HCT116 (cell line): Measurements from ENCODE around the gene TRPM1. TPM values are rescaled to one million over a fixed set of nuclear protein-coding genes. Genes with fewer than 3 reads are reported as not detected.

Experiments used
- ATAC-seq: fragments of 200-7000 bp; cut with Tn5 transposase; 2 replicates; pipeline ENCODE4 v1.9.1; 2020; ENCODE audit warnings: mild to moderate bottlenecking, moderate library complexity
- BruUV-seq: library from RNA; stranded (reverse); fragments of 400-500 nt; replicated peaks from 2 replicates; lab custom pipeline; 2021; lab: Mats Ljungman, UMichigan
- CTCF ChIA-PET: fragments of 300-600 bp; sonication (Branson Sonifier 250); formaldehyde crosslinking; loops from one replicate; lab custom pipeline; 2021; ENCODE audit warnings: antibody characterized with exemption; lab: Charles Lee
- POLR2A ChIA-PET: fragments of 300-600, 350-600 bp; sonication (Branson Sonifier 250); formaldehyde crosslinking; loops from one replicate; lab custom pipeline; 2021; ENCODE audit warnings: antibody characterized with exemption; lab: Charles Lee
- RAD21 ChIA-PET, 2 experiments: fragments of 300-600 bp; sonication (Branson Sonifier 250); formaldehyde crosslinking; loops; one replicate each; lab custom pipeline; 2023; ENCODE audit warnings: low total read pairs in 2 of 2; ENCODE audit not compliant: uncharacterized antibody in 2 of 2, unreplicated experiment in 2 of 2, low non-redundant PET in 1 of 2; lab: Charles Lee
- DNase-seq: peaks from one replicate; pipeline ENCODE4 v3.0.0-alpha.2; 2010; ENCODE audit warnings: low read depth, low spot score
- H2AFZ ChIP-seq: fragments of 200-600 bp; shearing (Covaris generic), sonication (generic); 2 replicates; pipeline ENCODE4 v1.6.1; 2017; ENCODE audit warnings: low read depth, mixed run types, mixed read lengths, antibody characterized with exemption, low read length; ENCODE audit not compliant: poor library complexity, severe bottlenecking
- H3K27ac ChIP-seq: 2 replicates; pipeline ENCODE4 v1.5.1; 2012; ENCODE audit warnings: low read depth, low read length
- H3K27me3 ChIP-seq: fragments of 200-600 bp; sonication (generic); 2 replicates; pipeline ENCODE4 v1.6.1; 2016; ENCODE audit warnings: mixed run types, low read length, mixed read lengths; ENCODE audit not compliant: insufficient read depth
- H3K36me3 ChIP-seq, 2 experiments: fragments of 200-500 bp in 1 of 2; fragments of 200-600 bp in 1 of 2; sonication (Bioruptor generic) in 1 of 2; sonication (generic) in 1 of 2; 2 replicates each; pipeline versions ENCODE4 v1.5.1 to v1.6.1; 2014 to 2016; ENCODE audit warnings: low read length in 2 of 2, inconsistent platforms in 1 of 2, mixed read lengths in 1 of 2, mixed run types in 1 of 2; ENCODE audit not compliant: insufficient read depth in 2 of 2, control insufficient read depth in 1 of 2
- H3K4me1 ChIP-seq, 2 experiments: fragments of 200-600 bp in 1 of 2; sonication (generic) in 1 of 2; 2 replicates each; pipeline versions ENCODE4 v1.5.1 to v1.6.1; 2012 to 2017; ENCODE audit warnings: low read length in 2 of 2, inconsistent platforms in 1 of 2, mild to moderate bottlenecking in 1 of 2, mixed read lengths in 1 of 2, mixed run types in 1 of 2, moderate library complexity in 1 of 2; ENCODE audit not compliant: insufficient read depth in 2 of 2, control insufficient read depth in 1 of 2
- H3K4me2 ChIP-seq: fragments of 200-600 bp; sonication (generic); 2 replicates; pipeline ENCODE4 v1.6.1; 2017; ENCODE audit warnings: mixed run types, low read length, mixed read lengths
- H3K4me3 ChIP-seq, 2 experiments: fragments of 200-600 bp in 1 of 2; sonication (generic) in 1 of 2; replicated peaks in 1 of 2; 2 replicates each; pipeline ENCODE4 v1.5.1; 2011 to 2016; ENCODE audit warnings: low read length in 2 of 2, control low read depth in 1 of 2, low read depth in 1 of 2, mild to moderate bottlenecking in 1 of 2, mixed read lengths in 1 of 2, mixed run types in 1 of 2
- H3K79me2 ChIP-seq: fragments of 200-600 bp; sonication (generic); 2 replicates; pipeline ENCODE4 v1.6.1; 2017; ENCODE audit warnings: mild to moderate bottlenecking, mixed run types, low read length, moderate library complexity, mixed read lengths; ENCODE audit not compliant: insufficient read depth
- H3K9ac ChIP-seq: fragments of 200-600 bp; sonication (generic); 2 replicates; pipeline ENCODE4 v1.6.1; 2016; ENCODE audit warnings: low read length, mixed read lengths
- H3K9me2 ChIP-seq: fragments of 200-600 bp; sonication (generic), shearing (Covaris generic); 2 replicates; pipeline ENCODE4 v1.6.1; 2017; ENCODE audit warnings: mixed run types, mild to moderate bottlenecking, moderate library complexity; ENCODE audit not compliant: insufficient read depth
- H3K9me3 ChIP-seq, 2 experiments: fragments of 200-500 bp in 1 of 2; fragments of 200-600 bp in 1 of 2; sonication (Bioruptor generic) in 1 of 2; sonication (generic) in 1 of 2; 2 replicates each; pipeline ENCODE4 v1.6.1; 2014 to 2017; ENCODE audit warnings: low read length in 2 of 2, mixed read lengths in 2 of 2, inconsistent platforms in 1 of 2, low read depth in 1 of 2, mild to moderate bottlenecking in 1 of 2, mixed run types in 1 of 2, moderate library complexity in 1 of 2; ENCODE audit not compliant: control insufficient read depth in 1 of 2, insufficient read depth in 1 of 2
- H4K20me1 ChIP-seq: fragments of 200-600 bp; sonication (generic), shearing (Covaris generic); 2 replicates; pipeline ENCODE4 v1.6.1; 2017; ENCODE audit warnings: mixed run types, mild to moderate bottlenecking, moderate library complexity; ENCODE audit not compliant: insufficient read depth
- CBX3 ChIP-seq: IDR thresholded peaks from 2 replicates; pipeline ENCODE4 v1.6.1; 2012; ENCODE audit warnings: low read depth
- CTCF ChIP-seq, 3 experiments: fragments of 200-600 bp in 1 of 3; sonication (generic) in 1 of 3; IDR thresholded peaks in 2 of 3; conservative IDR thresholded peaks in 1 of 3; 2 replicates each; pipeline ENCODE4 v1.5.1; 2012 to 2017; ENCODE audit warnings: low read depth in 2 of 3, low read length in 2 of 3, antibody characterized with exemption in 1 of 3, borderline replicate concordance in 1 of 3, control low read depth in 1 of 3, mild to moderate bottlenecking in 1 of 3, mixed read lengths in 1 of 3, mixed run types in 1 of 3, moderate library complexity in 1 of 3; ENCODE audit not compliant: insufficient read depth in 1 of 3
- ELF1 ChIP-seq: IDR thresholded peaks from 2 replicates; pipeline ENCODE4 v1.6.1; 2012; ENCODE audit warnings: low read depth, borderline replicate concordance
- EZH2 ChIP-seq: fragments of 200-600 bp; sonication (generic); IDR thresholded peaks from 2 replicates; pipeline ENCODE4 v1.6.1; 2017; ENCODE audit warnings: antibody characterized with exemption, mixed run types
- FOSL1 ChIP-seq: IDR thresholded peaks from 2 replicates; pipeline ENCODE4 v1.6.1; 2012; ENCODE audit warnings: low read depth
- JUND ChIP-seq: IDR thresholded peaks from 2 replicates; pipeline ENCODE4 v1.6.1; 2012
- MAX ChIP-seq: IDR thresholded peaks from 2 replicates; pipeline ENCODE4 v1.6.1; 2012
- POLR2AphosphoS5 ChIP-seq: IDR thresholded peaks from 2 replicates; pipeline ENCODE4 v1.6.1; 2011; ENCODE audit warnings: mild to moderate bottlenecking, low read depth, low read length, moderate library complexity
- RAD21 ChIP-seq: IDR thresholded peaks from 2 replicates; pipeline ENCODE4 v1.6.1; 2012; ENCODE audit warnings: low read depth, mild to moderate bottlenecking
- SIN3A ChIP-seq: IDR thresholded peaks from 2 replicates; pipeline ENCODE4 v1.6.1; 2012; ENCODE audit warnings: low read depth
- SP1 ChIP-seq: IDR thresholded peaks from 2 replicates; pipeline ENCODE4 v1.6.1; 2012; ENCODE audit warnings: low read depth
- TCF7L2 ChIP-seq: IDR thresholded peaks from 2 replicates; pipeline ENCODE4 v1.7.0; 2011; ENCODE audit warnings: borderline replicate concordance, inconsistent platforms; ENCODE audit not compliant: insufficient read depth, insufficient read length; ENCODE audit errors: extremely low read depth
- ZBTB33 ChIP-seq: IDR thresholded peaks from 2 replicates; pipeline ENCODE4 v1.6.1; 2011; ENCODE audit warnings: mild to moderate bottlenecking, low read length, moderate library complexity; ENCODE audit not compliant: insufficient replicate concordance; ENCODE audit errors: extremely low read depth
- ZFX ChIP-seq: fragments of 450-650 bp; IDR thresholded peaks from 2 replicates; pipeline ENCODE4 v1.6.1; 2017
- intact Hi-C: fragments of 100-400 bp; cut with micrococcal nuclease; formaldehyde crosslinking; loops from 2 replicates; pipeline ENCODE4 v1.10.0; 2022
- total RNA-seq: library from RNA; stranded (reverse); gene quantifications from one replicate; pipeline ENCODE4 v1.2.1, GENCODE V29; 2021; ENCODE audit not compliant: unreplicated experiment

The TRPM1 gene
- total RNA-seq, 1 experiment from 2014 or later, result not detected

GRCh38 chr15:31111091-31111647 is 9.6 kb upstream of the TRPM1 start:
- H3K4me3 ChIP-seq, result no peak overlapping the region
- BruUV-seq, result no TSS peak
- POLR2A ChIA-PET, result no interaction called here
- intact Hi-C loops, result no loop called here
- H2AFZ ChIP-seq, result no peak overlapping the region
- no peaks in the 10 kb centered on the region for H3K27me3 ChIP-seq
- H3K4me1 ChIP-seq, result no peaks in the 10 kb centered on the region
- TF ChIP-seq RAD21, result no peak
- no peak for TF ChIP-seq JUND
- no peak for TF ChIP-seq MAX
- TF ChIP-seq ZFX, result no peak
- TF ChIP-seq EZH2, result no peak
- no peak for TF ChIP-seq FOSL1
- TF ChIP-seq ELF1, result no peak
- H4K20me1 ChIP-seq, result no peaks in the 10 kb centered on the region
- H3K79me2 ChIP-seq, result no peaks in the 10 kb centered on the region
- H3K9ac ChIP-seq, result no peak overlapping the region
- DNase-seq (no peak), ATAC-seq (no peak)
- RAD21 ChIA-PET, result no interaction called here
- no peak overlapping the region for H3K4me2 ChIP-seq
- H3K9me3 ChIP-seq, result peaks cover 0 to 3% of the 10 kb centered on the region in 2 experiments; a peak in 1 of 4 replicates
- CTCF ChIA-PET, result interaction anchor here (1.6 kb wide), 1 partner anchor 18 kb away, joined by 6 read pairs; no protein-coding TSS in a partner anchor
- no peak overlapping the region for H3K27ac ChIP-seq
- no peaks in the 10 kb centered on the region for H3K36me3 ChIP-seq
- no peaks in the 10 kb centered on the region for H3K9me2 ChIP-seq

- POLR2A ChIA-PET, result no interaction called here
- no TSS peak for BruUV-seq
- ATAC-seq, result no peak
- Histone ChIP-seq H3K4me2 (no peak overlapping the region), H3K36me3 (no peaks in the 10 kb centered on the region), H3K27me3 (no peaks in the 10 kb centered on the region), H3K9me3 (no peaks in the 10 kb centered on the region), H3K9me2 (no peaks in the 10 kb centered on the region), H3K4me3 (no peak overlapping the region), H3K27ac (no peak overlapping the region), H3K9ac (no peak overlapping the region), H4K20me1 (no peaks in the 10 kb centered on the region), H2AFZ (no peak overlapping the region), H3K4me1 (peaks cover 3 to 6% of the 10 kb centered on the region in 2 experiments; a peak in 2 of 4 replicates), H3K79me2 (no peaks in the 10 kb centered on the region)
- no peak for TF ChIP-seq FOSL1
- no peak for TF ChIP-seq TCF7L2
- TF ChIP-seq ZBTB33, result no peak
- TF ChIP-seq CTCF (IDR thresholded peaks at IDR 0.05 in 2 of 3, conservative IDR thresholded peaks at IDR 0.05 in 1 of 3; ENCODE audit: borderline replicate concordance in 1 of 3, insufficient read depth in 1 of 3, low read depth in 2 of 3, low read length in 2 of 3), result no peak
- no peak for TF ChIP-seq SIN3A
- TF ChIP-seq CBX3, result no peak
- TF ChIP-seq ELF1, result no peak
- no peak for TF ChIP-seq RAD21
- TF ChIP-seq JUND, result no peak
- TF ChIP-seq POLR2AphosphoS5, result no peak
- no peak for TF ChIP-seq SP1
- intact Hi-C loops, result no loop called here
- CTCF ChIA-PET, result no interaction called here
- RAD21 ChIA-PET, result no interaction called here
- DNase-seq, result no peak
These were observed 7.3 kb upstream of the TRPM1 start for GRCh38 chr15:31108836-31109235.
